ENCODE measurements around the gene HS2ST1.
"Not testable (repeated sequence)": the region's sequence is repeated elsewhere in the genome, so short reads cannot be mapped to it uniquely, and the experiment has no call there.

Gene HS2ST1

DNA sequence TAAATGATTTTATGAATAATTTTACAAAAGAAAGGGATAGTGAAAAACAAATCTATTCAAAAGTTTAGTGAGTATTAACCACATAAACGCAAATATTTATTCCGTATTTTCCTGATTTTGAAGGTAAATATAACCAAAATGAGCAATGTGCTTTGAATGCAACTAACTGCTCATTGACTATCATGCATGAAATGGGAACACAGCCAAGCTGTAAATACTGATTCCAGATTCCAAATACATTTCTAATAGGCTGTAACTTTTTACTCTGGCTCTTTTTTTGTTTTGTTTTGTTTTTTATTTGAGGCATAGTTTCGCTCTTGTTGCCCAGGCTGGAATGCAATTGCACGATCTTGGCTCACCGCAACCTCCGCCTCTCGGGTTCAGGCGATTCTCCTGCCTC lies 42.3 kb upstream of the HS2ST1 start:
- peaks cover 2% of the 10 kb centered on the region for H3K36me3 ChIP-seq
- TF ChIP-seq, protein P1, sequence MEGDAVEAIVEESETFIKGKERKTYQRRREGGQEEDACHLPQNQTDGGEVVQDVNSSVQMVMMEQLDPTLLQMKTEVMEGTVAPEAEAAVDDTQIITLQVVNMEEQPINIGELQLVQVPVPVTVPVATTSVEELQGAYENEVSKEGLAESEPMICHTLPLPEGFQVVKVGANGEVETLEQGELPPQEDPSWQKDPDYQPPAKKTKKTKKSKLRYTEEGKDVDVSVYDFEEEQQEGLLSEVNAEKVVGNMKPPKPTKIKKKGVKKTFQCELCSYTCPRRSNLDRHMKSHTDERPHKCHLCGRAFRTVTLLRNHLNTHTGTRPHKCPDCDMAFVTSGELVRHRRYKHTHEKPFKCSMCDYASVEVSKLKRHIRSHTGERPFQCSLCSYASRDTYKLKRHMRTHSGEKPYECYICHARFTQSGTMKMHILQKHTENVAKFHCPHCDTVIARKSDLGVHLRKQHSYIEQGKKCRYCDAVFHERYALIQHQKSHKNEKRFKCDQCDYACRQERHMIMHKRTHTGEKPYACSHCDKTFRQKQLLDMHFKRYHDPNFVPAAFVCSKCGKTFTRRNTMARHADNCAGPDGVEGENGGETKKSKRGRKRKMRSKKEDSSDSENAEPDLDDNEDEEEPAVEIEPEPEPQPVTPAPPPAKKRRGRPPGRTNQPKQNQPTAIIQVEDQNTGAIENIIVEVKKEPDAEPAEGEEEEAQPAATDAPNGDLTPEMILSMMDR (IDR thresholded peaks at IDR 0.05) = no peak

DNA sequence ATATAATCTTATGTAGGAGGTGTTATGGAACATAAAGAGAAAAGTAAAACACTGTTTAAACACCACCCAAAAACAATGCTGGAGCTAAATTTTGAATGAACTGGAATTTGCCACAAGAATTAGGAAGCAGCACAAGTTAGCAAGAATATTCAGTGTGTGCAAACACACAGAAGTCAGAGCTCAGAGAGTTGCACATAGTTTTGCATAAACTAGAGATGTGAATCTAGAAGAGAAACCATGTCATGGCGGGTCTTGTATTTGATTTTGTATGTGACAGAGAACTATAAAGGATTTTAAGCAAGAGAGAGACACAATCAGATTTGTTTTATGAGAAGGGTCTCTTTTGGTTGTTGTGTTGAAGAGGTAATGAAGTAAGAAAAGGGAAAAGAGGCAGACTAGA lies 38.7 kb upstream of the HS2ST1 start:
- no peaks in the 10 kb centered on the region for H3K27me3 ChIP-seq
- peaks cover 19% of the 10 kb centered on the region for H3K36me3 ChIP-seq
- TF ChIP-seq, protein P1 (IDR thresholded peaks at IDR 0.05) = no peak
- H3K27ac ChIP-seq = no peak overlapping the region
- H3K9me3 ChIP-seq = no peaks in the 10 kb centered on the region
- no peak overlapping the region for H3K4me3 ChIP-seq (ENCODE audit: low read depth in 1 of 2, low read length in 1 of 2)
- no peaks in the 10 kb centered on the region for H3K4me1 ChIP-seq (ENCODE audit: control insufficient read depth in 1 of 2, insufficient read depth in 1 of 2, low read depth in 1 of 2, low read length in 1 of 2)

More for the DNA sequence above, 42.3 kb upstream of the HS2ST1 start:
- Histone ChIP-seq H3K27me3 (no peaks in the 10 kb centered on the region), H3K4me1 (ENCODE audit: control insufficient read depth in 1 of 2, insufficient read depth in 1 of 2, low read depth in 1 of 2, low read length in 1 of 2) (no peaks in the 10 kb centered on the region), H3K9me3 (no peaks in the 10 kb centered on the region), H3K4me3 (ENCODE audit: low read depth in 1 of 2, low read length in 1 of 2) (no peak overlapping the region), H3K27ac (no peak overlapping the region)

DNA sequence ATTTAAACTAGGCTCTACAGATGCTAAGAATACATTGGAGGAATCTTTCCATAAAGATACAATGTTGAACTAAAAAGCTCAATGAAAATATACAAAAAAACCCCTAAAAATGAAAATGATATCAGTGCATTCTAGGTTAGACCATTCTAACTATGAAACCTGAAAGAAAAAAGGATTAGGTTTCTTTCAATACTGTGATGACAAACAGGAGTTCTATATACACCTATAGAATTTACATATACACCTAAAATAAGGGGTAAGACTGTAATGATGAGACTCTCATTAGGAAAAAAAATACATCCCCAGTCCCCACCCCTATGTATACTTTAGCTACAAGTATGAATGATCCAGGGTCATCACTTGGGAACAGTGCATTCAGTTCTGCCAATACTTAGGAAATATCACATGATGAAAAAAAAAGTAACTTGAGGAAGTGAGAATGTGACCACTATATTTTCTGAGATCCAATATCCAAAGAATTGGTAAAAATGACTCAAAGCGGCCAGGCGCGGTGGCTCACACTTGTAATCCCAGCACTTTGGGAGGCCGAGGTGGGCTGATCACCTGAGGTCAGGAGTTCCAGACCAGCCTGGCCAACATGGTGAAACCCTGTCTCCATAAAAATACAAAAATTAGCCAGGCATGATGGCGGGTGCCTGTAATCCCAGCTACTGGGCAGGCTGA lies 26.8 kb upstream of the HS2ST1 start:
- TF ChIP-seq, protein P1 (IDR thresholded peaks at IDR 0.05) = no peak
- H3K36me3 ChIP-seq = no peaks in the 10 kb centered on the region
- H3K9me3 ChIP-seq = no peaks in the 10 kb centered on the region
- H3K4me1 ChIP-seq (ENCODE audit: control insufficient read depth in 1 of 2, insufficient read depth in 1 of 2, low read depth in 1 of 2, low read length in 1 of 2) = peaks cover 6 to 9% of the 10 kb centered on the region in 2 experiments
- no peak overlapping the region for H3K4me3 ChIP-seq (ENCODE audit: low read depth in 1 of 2, low read length in 1 of 2)
- H3K27ac ChIP-seq = no peak overlapping the region
- H3K27me3 ChIP-seq = no peaks in the 10 kb centered on the region

DNA sequence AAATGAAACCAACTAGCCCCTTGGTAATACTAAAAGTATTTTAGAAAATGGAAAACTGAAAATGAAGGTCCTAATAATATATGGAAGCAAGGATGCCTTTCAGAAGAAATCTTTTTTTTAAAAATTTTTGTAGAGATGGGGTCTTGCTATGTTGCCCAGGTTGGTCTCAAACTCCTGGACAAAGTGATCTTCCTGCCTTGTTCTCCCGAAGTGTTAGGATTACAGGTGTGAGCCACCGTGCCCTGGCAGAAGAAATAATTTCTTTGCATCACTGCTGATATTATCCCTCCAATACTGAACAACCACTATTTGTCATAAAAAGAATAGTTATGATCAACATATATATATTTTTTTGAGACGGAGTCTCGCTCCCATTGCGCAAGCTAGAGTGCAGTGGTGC lies 26.1 kb upstream of the HS2ST1 start:
- Histone ChIP-seq H3K27me3 (no peaks in the 10 kb centered on the region), H3K4me3 (ENCODE audit: low read depth in 1 of 2, low read length in 1 of 2) (no peak overlapping the region), H3K36me3 (no peaks in the 10 kb centered on the region), H3K4me1 (ENCODE audit: control insufficient read depth in 1 of 2, insufficient read depth in 1 of 2, low read depth in 1 of 2, low read length in 1 of 2) (peaks cover 6 to 9% of the 10 kb centered on the region in 2 experiments), H3K27ac (no peak overlapping the region), H3K9me3 (no peaks in the 10 kb centered on the region)
- TF ChIP-seq, protein P1 (IDR thresholded peaks at IDR 0.05) = no peak

DNA sequence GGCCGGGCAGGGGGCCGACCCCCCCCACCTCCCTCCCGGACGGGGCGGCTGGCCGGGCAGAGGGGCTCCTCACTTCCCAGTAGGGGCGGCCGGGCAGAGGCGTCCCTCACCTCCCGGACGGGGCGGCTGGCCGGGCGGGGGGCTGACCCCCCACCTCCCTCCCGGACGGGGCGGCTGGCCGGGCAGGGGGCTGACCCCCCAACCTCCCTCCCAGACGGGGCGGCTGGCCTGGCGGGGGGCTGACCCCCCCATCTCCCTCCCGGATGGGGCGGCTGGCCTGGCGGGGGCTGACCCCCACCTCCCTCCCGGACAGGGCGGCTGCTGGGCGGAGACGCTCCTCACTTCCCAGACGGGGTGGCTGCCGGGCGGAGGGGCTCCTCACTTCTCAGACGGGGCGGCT lies 15.0 kb upstream of the HS2ST1 start:
- not testable (repeated sequence) for H3K9me3 ChIP-seq; H3K4me1 ChIP-seq (ENCODE audit: control insufficient read depth in 1 of 2, insufficient read depth in 1 of 2, low read depth in 1 of 2, low read length in 1 of 2); H3K4me3 ChIP-seq (ENCODE audit: low read depth in 1 of 2, low read length in 1 of 2); H3K27me3 ChIP-seq; H3K27ac ChIP-seq
- peaks cover 18% of the 10 kb centered on the region for H3K36me3 ChIP-seq

DNA sequence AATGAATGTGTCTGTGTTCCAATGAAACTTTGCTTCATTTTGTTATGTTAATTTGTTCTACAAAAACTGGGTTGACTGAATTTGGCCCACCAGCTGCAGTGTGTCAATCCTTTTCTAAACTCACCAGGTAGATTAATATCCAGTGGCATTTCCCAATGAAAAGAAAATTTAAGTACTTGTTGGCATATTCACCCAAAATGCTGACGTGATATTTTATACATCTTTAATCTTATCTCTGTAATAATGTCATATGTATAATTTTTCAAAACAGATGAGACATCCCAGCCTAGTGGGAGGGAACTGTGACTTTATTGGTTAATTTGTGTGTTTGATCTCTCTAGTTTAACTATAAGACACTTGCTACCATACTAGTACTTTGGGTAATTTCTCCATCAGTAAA lies 8.6 kb upstream of the HS2ST1 start:
- H3K9me3 ChIP-seq = no peaks in the 10 kb centered on the region
- H3K27me3 ChIP-seq = no peaks in the 10 kb centered on the region
- no peak overlapping the region for H3K4me3 ChIP-seq (ENCODE audit: low read depth in 1 of 2, low read length in 1 of 2)
- H3K4me1 ChIP-seq (ENCODE audit: control insufficient read depth in 1 of 2, insufficient read depth in 1 of 2, low read depth in 1 of 2, low read length in 1 of 2) = no peaks in the 10 kb centered on the region
- H3K27ac ChIP-seq = no peak overlapping the region
- peaks cover 22% of the 10 kb centered on the region for H3K36me3 ChIP-seq
- TF ChIP-seq, protein P1 (IDR thresholded peaks at IDR 0.05) = no peak
